GM18520 (cell line): ENCODE results near the gene SMIM10.
"Not testable (repeated sequence)": the region's sequence is repeated elsewhere in the genome, so short reads cannot be mapped to it uniquely, and the experiment has no call there.

Experiments
- ATAC-seq: cut with Tn5 transposase; IDR thresholded peaks from one replicate; pipeline ENCODE4 v1.9.1; 2021; ENCODE audit not compliant: unreplicated experiment

The SMIM10 gene

GRCh38 chrX:134990801-134991481 is at the start of gene SMIM10:
Gene SMIM10 (plus strand): TSS chrX:134990991. CDS start chrX:134991096, 105 bp downstream.
- peak; percentile 40 for ATAC-seq

- not testable (repeated sequence) for ATAC-seq
Observed at GRCh38 chrX:134946364-134946763, 44.4 kb upstream of the SMIM10 start.

GRCh38 chrX:134948333-134949241 is 42.2 kb upstream of the SMIM10 start:
- ATAC-seq = no peak

GRCh38 chrX:134949271-134949670 is 41.5 kb upstream of the SMIM10 start:
- ATAC-seq = no peak

GRCh38 chrX:134957836-134958235 is 33.0 kb upstream of the SMIM10 start:
- no peak for ATAC-seq

GRCh38 chrX:134960366-134960765 is 30.4 kb upstream of the SMIM10 start:
- ATAC-seq = not testable (repeated sequence)

- no peak for ATAC-seq
Observed at GRCh38 chrX:134963041-134963440, 27.8 kb upstream of the SMIM10 start.

- no peak for ATAC-seq
Observed at GRCh38 chrX:134969726-134970125, 21.1 kb upstream of the SMIM10 start.

- no peak for ATAC-seq
Observed at GRCh38 chrX:134971926-134972325, 18.9 kb upstream of the SMIM10 start.

GRCh38 chrX:134975516-134975915 is 15.3 kb upstream of the SMIM10 start:
- ATAC-seq = no peak

- ATAC-seq = no peak
Observed at GRCh38 chrX:134981910-134982309, 8.9 kb upstream of the SMIM10 start.

GRCh38 chrX:134982748-134983147 is 8.0 kb upstream of the SMIM10 start:
- no peak for ATAC-seq

GRCh38 chrX:134985479-134985878 is 5.3 kb upstream of the SMIM10 start:
- ATAC-seq = no peak

- no peak for ATAC-seq
Observed at GRCh38 chrX:134990475-134990800, 353 bp upstream of the SMIM10 start.

- ATAC-seq = no peak
Observed at GRCh38 chrX:134997646-134998045, 6.9 kb downstream of the SMIM10 start.

- ATAC-seq = no peak
Observed at GRCh38 chrX:134998246-134998645, 7.5 kb downstream of the SMIM10 start.

GRCh38 chrX:134999469-134999868 is 8.7 kb downstream of the SMIM10 start:
- no peak for ATAC-seq

GRCh38 chrX:135000516-135000915 is 9.7 kb downstream of the SMIM10 start:
- ATAC-seq = no peak

GRCh38 chrX:135003876-135004623 is 13.3 kb downstream of the SMIM10 start:
- ATAC-seq = peak; percentile 48

GRCh38 chrX:135006187-135006586 is 15.4 kb downstream of the SMIM10 start:
- ATAC-seq = no peak

GRCh38 chrX:135009057-135009610 is 18.3 kb downstream of the SMIM10 start:
- ATAC-seq = no peak
